HepG2 (cell line): Measurements from ENCODE around the gene LYZL6. TPM values are rescaled to one million over a fixed set of nuclear protein-coding genes. Genes with fewer than 3 reads are reported as not detected.

Experiments used
- GRHL1 ChIP-seq: sonication (generic); formaldehyde crosslinking; conservative IDR thresholded peaks from 2 replicates; pipeline ENCODE4 v1.8.0; 2022; ENCODE audit warnings: missing genetic modification reagents
- PRDM15 ChIP-seq: sonication (generic); formaldehyde crosslinking; IDR thresholded peaks from 2 replicates; pipeline ENCODE4 v1.4.0; 2020; ENCODE audit warnings: missing genetic modification reagents
- RAD21 ChIP-seq: fragments of 450-650 bp; formaldehyde crosslinking; IDR thresholded peaks from 2 replicates; pipeline ENCODE4 v1.5.0; 2020; ENCODE audit warnings: mild to moderate bottlenecking
- ZFY ChIP-seq: sonication (generic); formaldehyde crosslinking; IDR thresholded peaks from 2 replicates; pipeline ENCODE4 v1.4.0; 2020; ENCODE audit warnings: missing genetic modification reagents
- ZNF263 ChIP-seq: sonication (generic); formaldehyde crosslinking; IDR thresholded peaks from 2 replicates; pipeline ENCODE4 v1.4.0; 2020; ENCODE audit warnings: missing genetic modification reagents
- ZNF674 ChIP-seq: sonication (generic); formaldehyde crosslinking; IDR thresholded peaks from 2 replicates; pipeline ENCODE4 v1.5.0; 2020; ENCODE audit warnings: low read depth, mild to moderate bottlenecking, missing genetic modification reagents
- polyA plus RNA-seq, 8 experiments: library from polyadenylated mRNA; depleted of rRNA in 3 of 8; stranded (reverse) in 7 of 8; unstranded in 1 of 8; fragments of >200 nt; fragmentation: Illumina TruSeq in 4 of 8; extraction: Trizol in 4 of 8; gene quantifications; 2 replicates each; pipeline versions ENCODE4 v1.2.1 to v1.2.3, GENCODE V29; 2011 to 2016; ENCODE audit warnings: low read depth in 4 of 8, missing spikeins in 1 of 8, mixed read lengths in 1 of 8; ENCODE audit not compliant: insufficient read depth in 1 of 8
- total RNA-seq, 5 experiments: library from RNA; depleted of rRNA; stranded (reverse); fragments of >200 nt; fragmentation: Illumina TruSeq; extraction: Trizol; gene quantifications; 2 replicates each; pipeline ENCODE4 v1.2.3, GENCODE V29; 2016; ENCODE audit warnings: low read depth in 1 of 5
- TF ChIP-seq, protein P1 (sequence below): sonication (generic); formaldehyde crosslinking; IDR thresholded peaks from 2 replicates; pipeline ENCODE4 v1.5.1; 2020; ENCODE audit warnings: missing genetic modification reagents, mild to moderate bottlenecking, borderline replicate concordance
- TF ChIP-seq, protein P2 (sequence below): sonication (generic); formaldehyde crosslinking; IDR thresholded peaks from 2 replicates; pipeline ENCODE4; 2020; ENCODE audit warnings: missing genetic modification reagents, mild to moderate bottlenecking, borderline replicate concordance

LYZL6 gene
- total and polyA plus RNA-seq, 2 of the 13 experiments (the other 11 are each of a cell fraction or from before 2014, with no cell fraction given), result not detected

GRCh38 chr17:35972535-35972934, 29.0 kb upstream of the LYZL6 start (continued):
- TF ChIP-seq ZNF674 (CRISPR knock-in tag) (no peak), RAD21 (CRISPR knock-in tag) (peak; percentile 9; the same call in 1 of the 2 replicates), GRHL1 (CRISPR knock-in tag) (no peak), ZFY (CRISPR knock-in tag) (0 out of 2 replicates have a peak, but pooled peaks have one; percentile 11), PRDM15 (no peak), ZNF263 (CRISPR knock-in tag) (0 out of 2 replicates have a peak, but pooled peaks have one; percentile 32)
- TF ChIP-seq, protein P1, sequence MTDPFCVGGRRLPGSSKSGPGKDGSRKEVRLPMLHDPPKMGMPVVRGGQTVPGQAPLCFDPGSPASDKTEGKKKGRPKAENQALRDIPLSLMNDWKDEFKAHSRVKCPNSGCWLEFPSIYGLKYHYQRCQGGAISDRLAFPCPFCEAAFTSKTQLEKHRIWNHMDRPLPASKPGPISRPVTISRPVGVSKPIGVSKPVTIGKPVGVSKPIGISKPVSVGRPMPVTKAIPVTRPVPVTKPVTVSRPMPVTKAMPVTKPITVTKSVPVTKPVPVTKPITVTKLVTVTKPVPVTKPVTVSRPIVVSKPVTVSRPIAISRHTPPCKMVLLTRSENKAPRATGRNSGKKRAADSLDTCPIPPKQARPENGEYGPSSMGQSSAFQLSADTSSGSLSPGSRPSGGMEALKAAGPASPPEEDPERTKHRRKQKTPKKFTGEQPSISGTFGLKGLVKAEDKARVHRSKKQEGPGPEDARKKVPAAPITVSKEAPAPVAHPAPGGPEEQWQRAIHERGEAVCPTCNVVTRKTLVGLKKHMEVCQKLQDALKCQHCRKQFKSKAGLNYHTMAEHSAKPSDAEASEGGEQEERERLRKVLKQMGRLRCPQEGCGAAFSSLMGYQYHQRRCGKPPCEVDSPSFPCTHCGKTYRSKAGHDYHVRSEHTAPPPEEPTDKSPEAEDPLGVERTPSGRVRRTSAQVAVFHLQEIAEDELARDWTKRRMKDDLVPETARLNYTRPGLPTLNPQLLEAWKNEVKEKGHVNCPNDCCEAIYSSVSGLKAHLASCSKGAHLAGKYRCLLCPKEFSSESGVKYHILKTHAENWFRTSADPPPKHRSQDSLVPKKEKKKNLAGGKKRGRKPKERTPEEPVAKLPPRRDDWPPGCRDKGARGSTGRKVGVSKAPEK (CRISPR knock-in tag), result no peak
- TF ChIP-seq, protein P2, sequence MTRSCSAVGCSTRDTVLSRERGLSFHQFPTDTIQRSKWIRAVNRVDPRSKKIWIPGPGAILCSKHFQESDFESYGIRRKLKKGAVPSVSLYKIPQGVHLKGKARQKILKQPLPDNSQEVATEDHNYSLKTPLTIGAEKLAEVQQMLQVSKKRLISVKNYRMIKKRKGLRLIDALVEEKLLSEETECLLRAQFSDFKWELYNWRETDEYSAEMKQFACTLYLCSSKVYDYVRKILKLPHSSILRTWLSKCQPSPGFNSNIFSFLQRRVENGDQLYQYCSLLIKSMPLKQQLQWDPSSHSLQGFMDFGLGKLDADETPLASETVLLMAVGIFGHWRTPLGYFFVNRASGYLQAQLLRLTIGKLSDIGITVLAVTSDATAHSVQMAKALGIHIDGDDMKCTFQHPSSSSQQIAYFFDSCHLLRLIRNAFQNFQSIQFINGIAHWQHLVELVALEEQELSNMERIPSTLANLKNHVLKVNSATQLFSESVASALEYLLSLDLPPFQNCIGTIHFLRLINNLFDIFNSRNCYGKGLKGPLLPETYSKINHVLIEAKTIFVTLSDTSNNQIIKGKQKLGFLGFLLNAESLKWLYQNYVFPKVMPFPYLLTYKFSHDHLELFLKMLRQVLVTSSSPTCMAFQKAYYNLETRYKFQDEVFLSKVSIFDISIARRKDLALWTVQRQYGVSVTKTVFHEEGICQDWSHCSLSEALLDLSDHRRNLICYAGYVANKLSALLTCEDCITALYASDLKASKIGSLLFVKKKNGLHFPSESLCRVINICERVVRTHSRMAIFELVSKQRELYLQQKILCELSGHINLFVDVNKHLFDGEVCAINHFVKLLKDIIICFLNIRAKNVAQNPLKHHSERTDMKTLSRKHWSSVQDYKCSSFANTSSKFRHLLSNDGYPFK (CRISPR knock-in tag), result no peak
